Measurements from ENCODE around the gene PIAS3.
"Not testable (repeated sequence)": the region's sequence is repeated elsewhere in the genome, so short reads cannot be mapped to it uniquely, and the experiment has no call there.

The PIAS3 gene

GRCh38 chr1:145845514-145846161, 13.2 kb downstream of the PIAS3 start, which contains the start of gene NUDT17:
Gene NUDT17 (plus strand): TSS chr1:145845630. CDS start chr1:145845641, 11 bp downstream.
- peak; percentile 21 for FAIRE-seq
- DNase-seq (ENCODE audit: insufficient read length): peak; percentile 91
- TF ChIP-seq POLR2AphosphoS5 (IDR thresholded peaks at IDR 0.05; ENCODE audit: low read depth, low read length) (peak; percentile 68; the same call in 1 of the 2 replicates), POLR2A (IDR thresholded peaks at IDR 0.05; ENCODE audit: low read depth, low read length) (peak; percentile 45; the same call in 1 of the 2 replicates), TAF1 (IDR thresholded peaks at IDR 0.05; ENCODE audit: borderline replicate concordance, low read depth, low read length) (no peak)

- FAIRE-seq (peak; percentile 90), DNase-seq (ENCODE audit: insufficient read length) (peak; percentile 46)
Observed at GRCh38 chr1:145845144-145845513, 13.8 kb downstream of the PIAS3 start.

GRCh38 chr1:145843031-145843430, 15.8 kb downstream of the PIAS3 start:
- no peak for TF ChIP-seq POLR2A (IDR thresholded peaks at IDR 0.05; ENCODE audit: low read depth, low read length)
- TF ChIP-seq TAF1 (IDR thresholded peaks at IDR 0.05; ENCODE audit: borderline replicate concordance, low read depth, low read length): no peak
- FAIRE-seq (no peak), DNase-seq (ENCODE audit: insufficient read length) (no peak)

More at GRCh38 chr1:145845144-145845513, 13.8 kb downstream of the PIAS3 start:
- TF ChIP-seq TAF1 (IDR thresholded peaks at IDR 0.05; ENCODE audit: borderline replicate concordance, low read depth, low read length) (no peak), POLR2A (IDR thresholded peaks at IDR 0.05; ENCODE audit: low read depth, low read length) (no peak), POLR2AphosphoS5 (IDR thresholded peaks at IDR 0.05; ENCODE audit: low read depth, low read length) (no peak; the same call in 1 of the 2 replicates)

GRCh38 chr1:145837656-145838055, 21.2 kb downstream of the PIAS3 start:
- no peak for FAIRE-seq
- TF ChIP-seq POLR2AphosphoS5 (IDR thresholded peaks at IDR 0.05; ENCODE audit: low read depth, low read length): no peak
- no peak for TF ChIP-seq TAF1 (IDR thresholded peaks at IDR 0.05; ENCODE audit: borderline replicate concordance, low read depth, low read length)
- no peak for TF ChIP-seq POLR2A (IDR thresholded peaks at IDR 0.05; ENCODE audit: low read depth, low read length)

GRCh38 chr1:145830810-145831209, 28.1 kb downstream of the PIAS3 start:
- DNase-seq (ENCODE audit: insufficient read length); FAIRE-seq: not testable (repeated sequence)

More at GRCh38 chr1:145837656-145838055, 21.2 kb downstream of the PIAS3 start:
- no peak for DNase-seq (ENCODE audit: insufficient read length)

- DNase-seq (ENCODE audit: insufficient read length): no peak
- no peak for FAIRE-seq
Observed at GRCh38 chr1:145828367-145829026, 30.4 kb downstream of the PIAS3 start.

GRCh38 chr1:145827966-145828365, 30.9 kb downstream of the PIAS3 start:
- TF ChIP-seq POLR2A (IDR thresholded peaks at IDR 0.05; ENCODE audit: low read depth, low read length): no peak
- TF ChIP-seq TAF1 (IDR thresholded peaks at IDR 0.05; ENCODE audit: borderline replicate concordance, low read depth, low read length): no peak
- TF ChIP-seq POLR2AphosphoS5 (IDR thresholded peaks at IDR 0.05; ENCODE audit: low read depth, low read length): no peak
- no peak for FAIRE-seq

More at GRCh38 chr1:145828367-145829026, 30.4 kb downstream of the PIAS3 start:
- no peak for TF ChIP-seq TAF1 (IDR thresholded peaks at IDR 0.05; ENCODE audit: borderline replicate concordance, low read depth, low read length)
- no peak for TF ChIP-seq POLR2AphosphoS5 (IDR thresholded peaks at IDR 0.05; ENCODE audit: low read depth, low read length)
- TF ChIP-seq POLR2A (IDR thresholded peaks at IDR 0.05; ENCODE audit: low read depth, low read length): no peak

GRCh38 chr1:145826030-145826429, 32.9 kb downstream of the PIAS3 start:
- no peak for TF ChIP-seq POLR2A (IDR thresholded peaks at IDR 0.05; ENCODE audit: low read depth, low read length)
- TF ChIP-seq TAF1 (IDR thresholded peaks at IDR 0.05; ENCODE audit: borderline replicate concordance, low read depth, low read length): no peak
- no peak for TF ChIP-seq POLR2AphosphoS5 (IDR thresholded peaks at IDR 0.05; ENCODE audit: low read depth, low read length)
- no peak for FAIRE-seq
- no peak for DNase-seq (ENCODE audit: insufficient read length)

More at GRCh38 chr1:145827966-145828365, 30.9 kb downstream of the PIAS3 start:
- no peak for DNase-seq (ENCODE audit: insufficient read length)

- FAIRE-seq (no peak), DNase-seq (ENCODE audit: insufficient read length) (no peak)
- TF ChIP-seq POLR2A (IDR thresholded peaks at IDR 0.05; ENCODE audit: low read depth, low read length): no peak
- no peak for TF ChIP-seq TAF1 (IDR thresholded peaks at IDR 0.05; ENCODE audit: borderline replicate concordance, low read depth, low read length)
- TF ChIP-seq POLR2AphosphoS5 (IDR thresholded peaks at IDR 0.05; ENCODE audit: low read depth, low read length): no peak
Observed at GRCh38 chr1:145824499-145824842, 34.4 kb downstream of the PIAS3 start.

- no peak for FAIRE-seq
- peak; percentile 86 for DNase-seq (ENCODE audit: insufficient read length)
- peak; percentile 81; the same call in 1 of the 2 replicates for TF ChIP-seq TAF1 (IDR thresholded peaks at IDR 0.05; ENCODE audit: borderline replicate concordance, low read depth, low read length)
- peak; percentile 80 for TF ChIP-seq POLR2AphosphoS5 (IDR thresholded peaks at IDR 0.05; ENCODE audit: low read depth, low read length)
- TF ChIP-seq POLR2A (IDR thresholded peaks at IDR 0.05; ENCODE audit: low read depth, low read length): peak; percentile 90; the same call in 1 of the 2 replicates
Observed at GRCh38 chr1:145823565-145824498, 35.0 kb downstream of the PIAS3 start, which contains the start of the genes POLR3C and RNF115. Gene POLR3C (plus strand): TSS chr1:145824200. CDS start chr1:145825777, 1,577 bp downstream. Gene RNF115 (minus strand): TSS chr1:145824095. CDS start chr1:145823873, 222 bp downstream.

GRCh38 chr1:145822779-145823331, 36.0 kb downstream of the PIAS3 start:
- not testable (repeated sequence) for DNase-seq (ENCODE audit: insufficient read length); FAIRE-seq

GRCh38 chr1:145818095-145818494, 40.8 kb downstream of the PIAS3 start:
- FAIRE-seq; DNase-seq (ENCODE audit: insufficient read length): not testable (repeated sequence)

GRCh38 chr1:145812977-145813810, 45.7 kb downstream of the PIAS3 start:
- not testable (repeated sequence) for DNase-seq (ENCODE audit: insufficient read length); FAIRE-seq

Measured in GM12892 (cell line).